ENCODE measurements around the gene CHGA. TPM values are rescaled to one million over a fixed set of nuclear protein-coding genes. Genes with fewer than 3 reads are reported as not detected.

The CHGA gene
- total and polyA plus RNA-seq, 2 of the 13 experiments (the other 11 are each of a cell fraction or from before 2014, with no cell fraction given): not detected

DNA sequence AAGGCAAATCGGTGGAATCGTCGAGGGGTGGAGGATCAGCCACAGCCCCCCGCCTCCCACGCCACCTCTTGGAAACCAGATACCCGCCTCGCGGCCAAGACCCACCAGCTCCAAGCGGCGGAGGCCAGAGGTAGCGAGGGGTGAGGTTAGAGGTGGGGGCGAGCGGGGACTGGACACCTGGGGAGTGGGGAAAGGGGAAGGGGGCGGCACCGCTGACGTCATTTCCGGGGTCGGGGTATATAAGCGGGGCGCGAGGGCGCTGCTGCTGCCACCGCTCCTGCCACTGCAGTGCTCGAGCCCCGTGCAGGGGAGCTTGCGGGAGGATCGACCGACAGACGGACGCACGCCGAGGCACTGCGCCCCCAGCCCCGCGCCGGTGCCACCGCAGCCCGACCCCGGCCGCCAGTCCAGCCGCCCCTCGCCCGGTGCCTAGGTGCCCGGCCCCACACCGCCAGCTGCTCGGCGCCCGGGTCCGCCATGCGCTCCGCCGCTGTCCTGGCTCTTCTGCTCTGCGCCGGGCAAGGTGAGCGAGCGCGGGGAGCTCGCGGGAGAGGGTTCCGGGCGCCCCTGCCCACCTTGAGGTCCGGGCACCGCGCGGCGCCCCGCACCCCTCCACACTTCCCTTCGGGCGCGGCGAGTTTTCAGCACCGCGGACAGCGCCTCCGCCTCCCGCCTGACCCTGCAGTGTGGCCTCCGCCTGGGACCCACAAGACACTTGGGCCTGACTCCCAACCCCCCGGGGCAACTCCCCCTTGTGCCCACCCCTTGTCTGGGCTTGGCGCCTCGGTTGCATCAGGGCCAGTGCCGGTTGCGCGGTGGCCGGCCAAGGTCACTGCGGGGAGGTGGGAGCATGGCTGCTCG lies at the start of gene CHGA (continued):
- TF ChIP-seq NRL (CRISPR knock-in tag; IDR thresholded peaks at IDR 0.05; ENCODE audit: borderline replicate concordance) (peak; percentile 92), FOXA1 (IDR thresholded peaks at IDR 0.05) (no peak), FOXA1 (CRISPR knock-in tag; IDR thresholded peaks at IDR 0.05) (no peak), KLF12 (CRISPR knock-in tag; IDR thresholded peaks at IDR 0.05; ENCODE audit: borderline replicate concordance) (peak; percentile 86), ZNF180 (CRISPR knock-in tag; IDR thresholded peaks at IDR 0.05; ENCODE audit: borderline replicate concordance, low read depth) (no peak), MAFG (CRISPR knock-in tag; IDR thresholded peaks at IDR 0.05) (no peak), STAG1 (CRISPR knock-in tag; IDR thresholded peaks at IDR 0.05) (peak; percentile 36), ZNF253 (CRISPR knock-in tag; IDR thresholded peaks at IDR 0.05; ENCODE audit: borderline replicate concordance) (0 out of 2 replicates have a peak, but pooled peaks have one; percentile 26), CBX1 (IDR thresholded peaks at IDR 0.05; ENCODE audit: low read depth) (no peak), ATF7-NPFF (CRISPR knock-in tag; IDR thresholded peaks at IDR 0.05; ENCODE audit: low read depth) (peak; percentile 93), ZNF773 (CRISPR knock-in tag; IDR thresholded peaks at IDR 0.05; ENCODE audit: borderline replicate concordance) (peak; percentile 97), ZNF230 (CRISPR knock-in tag; IDR thresholded peaks at IDR 0.05) (peak; percentile 79; the same call in 1 of the 2 replicates), BRCA1 (CRISPR knock-in tag; IDR thresholded peaks at IDR 0.05) (peak; percentile 97), NR1H2 (CRISPR knock-in tag; IDR thresholded peaks at IDR 0.05; ENCODE audit: borderline replicate concordance, low read depth) (peak; percentile 81; the same call in 1 of the 2 replicates), TCF7L2 (IDR thresholded peaks at IDR 0.05; ENCODE audit: low read depth, low read length) (no peak), NR2F6 (IDR thresholded peaks at IDR 0.05) (no peak), NR2F6 (CRISPR knock-in tag; IDR thresholded peaks at IDR 0.05) (peak; percentile 71), ZNF501 (CRISPR knock-in tag; IDR thresholded peaks at IDR 0.05) (peak; percentile 46; the same call in 1 of the 2 replicates), MYC (CRISPR knock-in tag; IDR thresholded peaks at IDR 0.05; ENCODE audit: borderline replicate concordance) (peak; percentile 77), ELF3 (CRISPR knock-in tag; IDR thresholded peaks at IDR 0.05) (peak; percentile 78), CEBPG (CRISPR knock-in tag; IDR thresholded peaks at IDR 0.05) (peak; percentile 35), KMT2B (CRISPR knock-in tag; IDR thresholded peaks at IDR 0.05) (peak; percentile 76), HOXA3 (CRISPR knock-in tag; IDR thresholded peaks at IDR 0.05) (peak; percentile 39; the same call in 1 of the 2 replicates)
- TF ChIP-seq, protein P1, sequence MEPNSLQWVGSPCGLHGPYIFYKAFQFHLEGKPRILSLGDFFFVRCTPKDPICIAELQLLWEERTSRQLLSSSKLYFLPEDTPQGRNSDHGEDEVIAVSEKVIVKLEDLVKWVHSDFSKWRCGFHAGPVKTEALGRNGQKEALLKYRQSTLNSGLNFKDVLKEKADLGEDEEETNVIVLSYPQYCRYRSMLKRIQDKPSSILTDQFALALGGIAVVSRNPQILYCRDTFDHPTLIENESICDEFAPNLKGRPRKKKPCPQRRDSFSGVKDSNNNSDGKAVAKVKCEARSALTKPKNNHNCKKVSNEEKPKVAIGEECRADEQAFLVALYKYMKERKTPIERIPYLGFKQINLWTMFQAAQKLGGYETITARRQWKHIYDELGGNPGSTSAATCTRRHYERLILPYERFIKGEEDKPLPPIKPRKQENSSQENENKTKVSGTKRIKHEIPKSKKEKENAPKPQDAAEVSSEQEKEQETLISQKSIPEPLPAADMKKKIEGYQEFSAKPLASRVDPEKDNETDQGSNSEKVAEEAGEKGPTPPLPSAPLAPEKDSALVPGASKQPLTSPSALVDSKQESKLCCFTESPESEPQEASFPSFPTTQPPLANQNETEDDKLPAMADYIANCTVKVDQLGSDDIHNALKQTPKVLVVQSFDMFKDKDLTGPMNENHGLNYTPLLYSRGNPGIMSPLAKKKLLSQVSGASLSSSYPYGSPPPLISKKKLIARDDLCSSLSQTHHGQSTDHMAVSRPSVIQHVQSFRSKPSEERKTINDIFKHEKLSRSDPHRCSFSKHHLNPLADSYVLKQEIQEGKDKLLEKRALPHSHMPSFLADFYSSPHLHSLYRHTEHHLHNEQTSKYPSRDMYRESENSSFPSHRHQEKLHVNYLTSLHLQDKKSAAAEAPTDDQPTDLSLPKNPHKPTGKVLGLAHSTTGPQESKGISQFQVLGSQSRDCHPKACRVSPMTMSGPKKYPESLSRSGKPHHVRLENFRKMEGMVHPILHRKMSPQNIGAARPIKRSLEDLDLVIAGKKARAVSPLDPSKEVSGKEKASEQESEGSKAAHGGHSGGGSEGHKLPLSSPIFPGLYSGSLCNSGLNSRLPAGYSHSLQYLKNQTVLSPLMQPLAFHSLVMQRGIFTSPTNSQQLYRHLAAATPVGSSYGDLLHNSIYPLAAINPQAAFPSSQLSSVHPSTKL (CRISPR knock-in tag; IDR thresholded peaks at IDR 0.05): peak; percentile 72
- TF ChIP-seq, protein P2, sequence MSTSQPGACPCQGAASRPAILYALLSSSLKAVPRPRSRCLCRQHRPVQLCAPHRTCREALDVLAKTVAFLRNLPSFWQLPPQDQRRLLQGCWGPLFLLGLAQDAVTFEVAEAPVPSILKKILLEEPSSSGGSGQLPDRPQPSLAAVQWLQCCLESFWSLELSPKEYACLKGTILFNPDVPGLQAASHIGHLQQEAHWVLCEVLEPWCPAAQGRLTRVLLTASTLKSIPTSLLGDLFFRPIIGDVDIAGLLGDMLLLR (CRISPR knock-in tag; IDR thresholded peaks at IDR 0.05): peak; percentile 91; the same call in 1 of the 2 replicates
- TF ChIP-seq, protein P3, sequence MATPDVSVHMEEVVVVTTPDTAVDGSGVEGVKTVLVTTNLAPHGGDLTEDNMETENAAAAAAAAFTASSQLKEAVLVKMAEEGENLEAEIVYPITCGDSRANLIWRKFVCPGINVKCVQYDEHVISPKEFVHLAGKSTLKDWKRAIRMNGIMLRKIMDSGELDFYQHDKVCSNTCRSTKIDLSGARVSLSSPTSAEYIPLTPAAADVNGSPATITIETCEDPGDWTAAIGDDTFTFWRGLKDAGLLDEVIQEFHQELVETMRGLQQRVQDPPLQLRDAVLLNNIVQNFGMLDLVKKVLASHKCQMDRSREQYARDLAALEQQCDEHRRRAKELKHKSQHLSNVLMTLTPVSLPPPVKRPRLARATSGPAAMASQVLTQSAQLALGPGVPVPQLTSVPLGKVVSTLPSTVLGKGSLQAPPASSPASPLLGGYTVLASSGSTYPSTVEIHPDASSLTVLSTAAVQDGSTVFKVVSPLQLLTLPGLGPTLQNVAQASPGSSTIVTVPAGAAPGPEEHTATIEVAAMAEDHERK (CRISPR knock-in tag; IDR thresholded peaks at IDR 0.05; ENCODE audit: low read depth): no peak
